ENCODE data around the gene PRCC.

PRCC gene

GRCh38 chr1:156795374-156795733 is 28.0 kb downstream of the PRCC start:
- in situ Hi-C loops (cut with HindIII; ENCODE audit: low sequenced_read_pairs): no loop called here
- DNase-seq (ENCODE audit: low read depth): no peak
- TF ChIP-seq, protein P1, sequence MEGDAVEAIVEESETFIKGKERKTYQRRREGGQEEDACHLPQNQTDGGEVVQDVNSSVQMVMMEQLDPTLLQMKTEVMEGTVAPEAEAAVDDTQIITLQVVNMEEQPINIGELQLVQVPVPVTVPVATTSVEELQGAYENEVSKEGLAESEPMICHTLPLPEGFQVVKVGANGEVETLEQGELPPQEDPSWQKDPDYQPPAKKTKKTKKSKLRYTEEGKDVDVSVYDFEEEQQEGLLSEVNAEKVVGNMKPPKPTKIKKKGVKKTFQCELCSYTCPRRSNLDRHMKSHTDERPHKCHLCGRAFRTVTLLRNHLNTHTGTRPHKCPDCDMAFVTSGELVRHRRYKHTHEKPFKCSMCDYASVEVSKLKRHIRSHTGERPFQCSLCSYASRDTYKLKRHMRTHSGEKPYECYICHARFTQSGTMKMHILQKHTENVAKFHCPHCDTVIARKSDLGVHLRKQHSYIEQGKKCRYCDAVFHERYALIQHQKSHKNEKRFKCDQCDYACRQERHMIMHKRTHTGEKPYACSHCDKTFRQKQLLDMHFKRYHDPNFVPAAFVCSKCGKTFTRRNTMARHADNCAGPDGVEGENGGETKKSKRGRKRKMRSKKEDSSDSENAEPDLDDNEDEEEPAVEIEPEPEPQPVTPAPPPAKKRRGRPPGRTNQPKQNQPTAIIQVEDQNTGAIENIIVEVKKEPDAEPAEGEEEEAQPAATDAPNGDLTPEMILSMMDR (IDR thresholded peaks at IDR 0.05; ENCODE audit: low read depth, low read length, missing control alignments): no peak
- no peak overlapping the region for H3K4me3 ChIP-seq (ENCODE audit: low read depth, low read length)

DNA sequence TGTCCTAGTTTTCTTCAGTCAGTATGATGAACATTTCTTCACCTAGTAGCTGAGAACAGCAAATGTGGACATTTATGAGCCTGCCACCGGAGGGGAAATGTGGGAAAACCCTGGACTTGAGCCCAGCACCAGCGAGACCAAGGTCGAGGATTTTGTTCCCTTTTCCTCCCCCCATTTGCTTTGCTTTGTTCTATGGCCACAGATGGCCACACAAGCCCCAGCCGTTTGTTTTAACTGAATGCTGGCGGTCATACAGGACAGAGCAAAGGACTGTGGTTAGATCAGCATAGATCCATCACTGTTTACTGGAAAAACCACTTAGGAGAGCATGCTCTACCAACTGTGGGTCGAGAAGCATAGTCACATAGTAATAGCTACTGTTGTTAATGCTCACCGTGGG is 28.5 kb downstream of the PRCC start:
- in situ Hi-C loops (cut with HindIII; ENCODE audit: low sequenced_read_pairs): no loop called here
- TF ChIP-seq, protein P1 (IDR thresholded peaks at IDR 0.05; ENCODE audit: low read depth, low read length, missing control alignments): no peak
- DNase-seq (ENCODE audit: low read depth): peak; percentile 51
- no peak overlapping the region for H3K4me3 ChIP-seq (ENCODE audit: low read depth, low read length)

GRCh38 chr1:156796340-156797097 is 29.2 kb downstream of the PRCC start:
- TF ChIP-seq, protein P1 (IDR thresholded peaks at IDR 0.05; ENCODE audit: low read depth, low read length, missing control alignments): no peak
- no peak for DNase-seq (ENCODE audit: low read depth)
- in situ Hi-C loops (cut with HindIII; ENCODE audit: low sequenced_read_pairs): no loop called here
- no peak overlapping the region for H3K4me3 ChIP-seq (ENCODE audit: low read depth, low read length)

- no peak overlapping the region for H3K4me3 ChIP-seq (ENCODE audit: low read depth, low read length)
- TF ChIP-seq, protein P1 (IDR thresholded peaks at IDR 0.05; ENCODE audit: low read depth, low read length, missing control alignments): peak; percentile 89
- DNase-seq (ENCODE audit: low read depth): peak; percentile 33
- in situ Hi-C loops (cut with HindIII; ENCODE audit: low sequenced_read_pairs): no loop called here
These were observed 30.0 kb downstream of the PRCC start for GRCh38 chr1:156797212-156797871.

- TF ChIP-seq, protein P1 (IDR thresholded peaks at IDR 0.05; ENCODE audit: low read depth, low read length, missing control alignments): peak; percentile 62
- no peak overlapping the region for H3K4me3 ChIP-seq (ENCODE audit: low read depth, low read length)
These were observed 34.2 kb downstream of the PRCC start for GRCh38 chr1:156801409-156802121.

GRCh38 chr1:156802421-156802935 is 35.1 kb downstream of the PRCC start:
- no peak overlapping the region for H3K4me3 ChIP-seq (ENCODE audit: low read depth, low read length)
- in situ Hi-C loops (cut with HindIII; ENCODE audit: low sequenced_read_pairs): no loop called here
- DNase-seq (ENCODE audit: low read depth): no peak
- TF ChIP-seq, protein P1 (IDR thresholded peaks at IDR 0.05; ENCODE audit: low read depth, low read length, missing control alignments): no peak

More at GRCh38 chr1:156801409-156802121, 34.2 kb downstream of the PRCC start:
- DNase-seq (ENCODE audit: low read depth): peak; percentile 87
- in situ Hi-C loops (cut with HindIII; ENCODE audit: low sequenced_read_pairs): no loop called here
